HepG2 (cell line): ENCODE data around the gene BRCA1. TPM values are rescaled to one million over a fixed set of nuclear protein-coding genes. Genes with fewer than 3 reads are reported as not detected.

Experiments
- ARID3A ChIP-seq: IDR thresholded peaks from 2 replicates; pipeline ENCODE4 v1.6.1; 2012; ENCODE audit warnings: low read depth, low read length, improper control_type of control experiment
- DNMT1 ChIP-seq: sonication (generic); formaldehyde crosslinking; IDR thresholded peaks from 2 replicates; pipeline ENCODE4 v1.5.1; 2020; ENCODE audit warnings: mild to moderate bottlenecking, missing genetic modification reagents
- DRAP1 ChIP-seq: IDR thresholded peaks from 2 replicates; pipeline ENCODE4 v1.6.1; 2016; ENCODE audit warnings: missing genetic modification reagents, missing compliant biosample characterization
- EED ChIP-seq: sonication (generic); formaldehyde crosslinking; IDR thresholded peaks from 2 replicates; pipeline ENCODE4 v1.5.0; 2020; ENCODE audit warnings: mild to moderate bottlenecking, missing genetic modification reagents
- ELF3 ChIP-seq: IDR thresholded peaks from 2 replicates; pipeline ENCODE4 v1.6.1; 2016; ENCODE audit warnings: missing genetic modification reagents, missing compliant biosample characterization
- FOXA1 ChIP-seq, 2 experiments: fragments of 450-650 bp in 1 of 2; sonication (generic) in 1 of 2; formaldehyde crosslinking in 1 of 2; IDR thresholded peaks; 2 replicates each; pipeline versions ENCODE4 v1.4.0 to v1.6.1; 2016 to 2020; ENCODE audit warnings: missing genetic modification reagents in 1 of 2
- HMG20B ChIP-seq: conservative IDR thresholded peaks from 2 replicates; pipeline ENCODE4 v1.6.1; 2016; ENCODE audit warnings: missing genetic modification reagents, missing compliant biosample characterization
- KAT8 ChIP-seq: IDR thresholded peaks from 2 replicates; pipeline ENCODE4 v1.6.1; 2016; ENCODE audit warnings: missing genetic modification reagents, missing compliant biosample characterization
- KDM3A ChIP-seq: IDR thresholded peaks from 2 replicates; pipeline ENCODE4 v1.6.1; 2018; ENCODE audit warnings: low read depth, missing compliant biosample characterization
- MTF2 ChIP-seq: sonication (generic); formaldehyde crosslinking; IDR thresholded peaks from 2 replicates; pipeline ENCODE4 v1.5.0; 2020; ENCODE audit warnings: missing genetic modification reagents, borderline replicate concordance
- NFIC ChIP-seq: IDR thresholded peaks from 2 replicates; pipeline ENCODE4 v1.6.1; 2012; ENCODE audit warnings: mild to moderate bottlenecking, low read length, inconsistent platforms
- NFKB2 ChIP-seq: sonication (generic); formaldehyde crosslinking; IDR thresholded peaks from 2 replicates; pipeline ENCODE4 v1.4.0; 2020; ENCODE audit warnings: missing genetic modification reagents, borderline replicate concordance
- PLRG1 ChIP-seq: fragments of 450-650 bp; conservative IDR thresholded peaks from 2 replicates; pipeline ENCODE4 v1.6.1; 2016
- PTBP1 ChIP-seq: fragments of 200-400 bp; formaldehyde crosslinking; IDR thresholded peaks from 2 replicates; pipeline ENCODE4 v1.6.1; 2018; ENCODE audit warnings: low read length, low read depth; ENCODE audit not compliant: poor library complexity, severe bottlenecking
- SP2 ChIP-seq: sonication (generic); formaldehyde crosslinking; IDR thresholded peaks from 2 replicates; pipeline ENCODE4 v1.5.1; 2020; ENCODE audit warnings: mild to moderate bottlenecking, missing genetic modification reagents
- TCF7 ChIP-seq: sonication (generic); IDR thresholded peaks from 2 replicates; pipeline ENCODE4 v1.6.1; 2016; ENCODE audit warnings: antibody characterized with exemption, low read depth
- XRCC5 ChIP-seq: fragments of 200-400 bp; formaldehyde crosslinking; optimal IDR thresholded peaks from 2 replicates; pipeline ENCODE3; 2017; ENCODE audit warnings: mild to moderate bottlenecking, low read length
- ZBTB43 ChIP-seq: sonication (generic); formaldehyde crosslinking; conservative IDR thresholded peaks from 2 replicates; pipeline ENCODE4 v1.4.0; 2020; ENCODE audit warnings: missing genetic modification reagents
- ZBTB49 ChIP-seq: sonication (generic); formaldehyde crosslinking; IDR thresholded peaks from 2 replicates; pipeline ENCODE4 v1.4.0; 2020; ENCODE audit warnings: missing genetic modification reagents, borderline replicate concordance
- ZFP36L2 ChIP-seq: sonication (generic); formaldehyde crosslinking; IDR thresholded peaks from 2 replicates; pipeline ENCODE4 v1.4.0; 2020; ENCODE audit warnings: missing genetic modification reagents
- ZMAT3 ChIP-seq: sonication (generic); formaldehyde crosslinking; conservative IDR thresholded peaks from 2 replicates; pipeline ENCODE4 v1.7.0; 2021; ENCODE audit warnings: missing genetic modification reagents
- ZNF431 ChIP-seq: sonication (generic); formaldehyde crosslinking; IDR thresholded peaks from 2 replicates; pipeline ENCODE4 v1.9.0; 2022; ENCODE audit warnings: missing genetic modification reagents, low read depth, mild to moderate bottlenecking, borderline replicate concordance
- ZNF552 ChIP-seq: sonication (generic); formaldehyde crosslinking; IDR thresholded peaks from 2 replicates; pipeline ENCODE4 v1.9.0; 2022; ENCODE audit warnings: missing genetic modification reagents, mild to moderate bottlenecking, borderline replicate concordance
- ZNF639 ChIP-seq: conservative IDR thresholded peaks from 2 replicates; pipeline ENCODE4 v1.6.1; 2018; ENCODE audit warnings: missing genetic modification reagents
- ZNF788 ChIP-seq: sonication (generic); formaldehyde crosslinking; IDR thresholded peaks from 2 replicates; pipeline ENCODE4 v1.5.0; 2020; ENCODE audit warnings: mild to moderate bottlenecking, missing genetic modification reagents, borderline replicate concordance
- polyA plus RNA-seq, 8 experiments: library from polyadenylated mRNA; depleted of rRNA in 3 of 8; stranded (reverse) in 7 of 8; unstranded in 1 of 8; fragments of >200 nt; fragmentation: Illumina TruSeq in 4 of 8; extraction: Trizol in 4 of 8; gene quantifications; 2 replicates each; pipeline versions ENCODE4 v1.2.1 to v1.2.3, GENCODE V29; 2011 to 2016; ENCODE audit warnings: low read depth in 4 of 8, missing spikeins in 1 of 8, mixed read lengths in 1 of 8; ENCODE audit not compliant: insufficient read depth in 1 of 8
- total RNA-seq, 5 experiments: library from RNA; depleted of rRNA; stranded (reverse); fragments of >200 nt; fragmentation: Illumina TruSeq; extraction: Trizol; gene quantifications; 2 replicates each; pipeline ENCODE4 v1.2.3, GENCODE V29; 2016; ENCODE audit warnings: low read depth in 1 of 5

BRCA1 gene
- total and polyA plus RNA-seq, 2 of the 13 experiments (the other 11 are each of a cell fraction or from before 2014, with no cell fraction given), result 13.3 to 37.5 TPM

- TF ChIP-seq ZBTB49 (CRISPR knock-in tag), result peak; percentile 82
- TF ChIP-seq SP2 (CRISPR knock-in tag), result no peak
- no peak for TF ChIP-seq PLRG1
- TF ChIP-seq ZFP36L2 (CRISPR knock-in tag), result no peak
- no peak for TF ChIP-seq ZBTB43
- TF ChIP-seq ZNF788 (CRISPR knock-in tag), result no peak; the same call in 1 of the 2 replicates
- 0 out of 2 replicates have a peak, but pooled peaks have one; percentile 5 for TF ChIP-seq MTF2 (CRISPR knock-in tag)
- no peak for TF ChIP-seq TCF7
- TF ChIP-seq HMG20B, result peak; percentile 58; the same call in 1 of the 2 replicates
- 0 out of 2 replicates have a peak, but pooled peaks have one; percentile 54 for TF ChIP-seq ZNF431 (CRISPR knock-in tag)
- TF ChIP-seq ZNF639 (CRISPR knock-in tag), result no peak
- peak; percentile 68; the same call in 1 of the 2 replicates for TF ChIP-seq ZMAT3 (CRISPR knock-in tag)
- TF ChIP-seq NFKB2 (CRISPR knock-in tag), result 0 out of 2 replicates have a peak, but pooled peaks have one; percentile 57
- TF ChIP-seq EED, result no peak
- peak; percentile 92 for TF ChIP-seq FOXA1 (IDR thresholded peaks at IDR 0.05)
- TF ChIP-seq FOXA1 (CRISPR knock-in tag; IDR thresholded peaks at IDR 0.05), result peak; percentile 97
- peak; percentile 38 for TF ChIP-seq PTBP1
- no peak for TF ChIP-seq DNMT1 (CRISPR knock-in tag)
- no peak for TF ChIP-seq KDM3A (CRISPR knock-in tag)
- TF ChIP-seq ELF3 (CRISPR knock-in tag), result no peak
- peak; percentile 86 for TF ChIP-seq ARID3A
- TF ChIP-seq ZNF552 (CRISPR knock-in tag), result no peak
- TF ChIP-seq XRCC5, result peak; percentile 47
- TF ChIP-seq KAT8 (CRISPR knock-in tag), result no peak
- TF ChIP-seq DRAP1 (CRISPR knock-in tag), result no peak
- peak; percentile 54; the same call in 1 of the 2 replicates for TF ChIP-seq NFIC
These were observed 44.5 kb upstream of the BRCA1 start (continued) for GRCh38 chr17:43169561-43170139.
